Posterior vena cava (tissue), 2 donors: ENCODE results near the gene GRAMD1B. TPM values are rescaled to one million over a fixed set of nuclear protein-coding genes. Genes with fewer than 3 reads are reported as not detected.
"Not testable (repeated sequence)": the region's sequence is repeated elsewhere in the genome, so short reads cannot be mapped to it uniquely, and the experiment has no call there.

ENCODE experiments used
- DNase-seq: peaks from one replicate; pipeline ENCODE4 v3.0.0-alpha.2; 2020; ENCODE audit warnings: low spot score
- intact Hi-C, 2 donors: fragments of 100-400 bp; cut with DNase I; formaldehyde crosslinking; loops; one replicate each; pipeline versions ENCODE4 v1.14.1 to v1.14.2; 2022 to 2023
- total RNA-seq, 2 donors: library from RNA; stranded (reverse); fragmentation: NEBNext Ultra II Directional; extraction: Animal tissue kit (Norgen Biotek cat#: 25700); gene quantifications; one replicate each; pipeline ENCODE4 v1.2.1, GENCODE V29; 2021
- donor health status: DM: yes; HTN: yes; CAD: no.
- donor health status: DM: yes; HTN: yes; CAD: no.

Gene GRAMD1B
- total RNA-seq, 2 donors from 2014 or later = 3.3 to 5.9 TPM

DNA sequence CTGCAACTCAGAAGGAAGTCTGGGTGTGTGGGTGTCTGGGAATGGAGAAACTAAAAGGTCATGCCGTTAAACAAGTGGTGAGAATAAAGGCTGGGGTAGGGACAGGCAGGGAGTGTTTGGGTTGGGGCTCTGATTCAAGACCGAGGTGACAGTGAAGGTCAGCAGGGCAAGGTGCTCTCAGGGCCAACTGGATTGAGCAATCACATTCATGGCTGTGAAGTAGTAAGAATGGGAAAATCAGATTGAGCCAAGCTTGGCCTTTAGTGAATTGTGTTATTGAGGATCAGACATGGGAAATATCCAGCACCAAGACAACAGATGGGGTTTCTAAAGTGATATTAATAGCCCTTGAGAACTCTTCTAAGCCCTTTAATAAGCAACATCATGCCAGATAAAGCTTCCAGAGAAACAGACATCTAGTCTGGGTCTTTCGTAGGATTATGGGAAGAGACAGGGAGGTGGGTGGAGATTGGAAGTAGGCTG lies 200.1 kb downstream of the GRAMD1B start:
- intact Hi-C loops = no loop called here
- DNase-seq = no peak

DNA sequence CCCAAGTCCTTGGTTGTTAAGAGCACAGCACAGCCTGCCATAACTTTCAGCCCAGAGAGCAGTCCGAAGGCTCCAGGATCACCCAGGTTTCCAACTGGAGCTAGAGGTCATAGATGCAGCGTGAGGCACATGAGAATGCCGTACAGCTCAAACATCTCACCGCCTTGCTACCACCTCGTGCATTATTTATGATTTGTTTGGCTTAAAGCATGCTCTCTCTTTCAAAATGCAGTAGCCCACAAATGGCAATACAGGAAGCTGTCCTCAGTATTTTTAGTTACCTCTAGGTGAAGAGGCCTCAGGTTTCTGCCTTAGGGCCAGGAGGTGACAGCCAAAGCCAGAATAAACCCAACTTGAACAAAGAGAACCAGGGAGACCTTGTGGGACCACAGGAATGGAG lies 210.0 kb downstream of the GRAMD1B start:
- no peak for DNase-seq
- intact Hi-C loops = no loop called here

DNA sequence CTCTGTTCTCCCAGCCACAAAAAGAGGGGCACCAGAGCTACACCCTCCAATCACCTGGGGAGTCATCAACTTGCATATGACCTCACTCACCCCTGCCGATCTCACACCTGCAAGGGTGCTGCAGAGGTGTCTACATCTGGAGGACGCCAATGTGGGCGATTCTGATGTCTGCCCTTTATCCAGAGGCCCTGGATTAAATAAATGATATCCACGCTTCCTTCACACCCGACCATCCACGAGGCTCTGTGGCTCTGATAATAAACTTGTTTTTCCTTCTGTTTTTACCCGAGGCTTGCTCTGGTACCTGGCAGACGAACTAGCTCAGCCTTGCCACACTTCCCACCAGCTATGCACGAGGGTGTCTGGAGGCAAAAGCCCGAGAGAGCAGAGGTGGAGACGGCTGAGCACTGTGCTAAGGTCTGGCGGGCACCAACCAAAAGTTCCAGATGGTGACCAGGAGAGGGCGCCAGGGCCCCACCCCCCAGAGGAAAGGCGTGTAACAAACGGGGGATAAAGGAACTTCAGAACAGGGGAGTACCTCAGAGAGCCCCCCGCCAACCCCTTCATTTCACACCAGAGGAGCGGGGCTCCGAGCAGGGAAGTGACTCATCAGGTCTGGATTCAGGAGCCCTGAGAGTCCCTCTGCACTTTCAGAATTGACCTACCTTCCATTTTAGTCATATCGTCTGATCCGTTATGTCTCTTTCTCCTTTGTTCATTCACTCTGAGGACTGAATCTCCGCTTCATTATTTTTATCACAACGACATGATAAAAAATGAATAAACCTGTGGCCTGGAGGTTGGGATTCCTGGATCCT lies 210.8 kb downstream of the GRAMD1B start:
- intact Hi-C loops = no loop called here
- DNase-seq = no peak

DNA sequence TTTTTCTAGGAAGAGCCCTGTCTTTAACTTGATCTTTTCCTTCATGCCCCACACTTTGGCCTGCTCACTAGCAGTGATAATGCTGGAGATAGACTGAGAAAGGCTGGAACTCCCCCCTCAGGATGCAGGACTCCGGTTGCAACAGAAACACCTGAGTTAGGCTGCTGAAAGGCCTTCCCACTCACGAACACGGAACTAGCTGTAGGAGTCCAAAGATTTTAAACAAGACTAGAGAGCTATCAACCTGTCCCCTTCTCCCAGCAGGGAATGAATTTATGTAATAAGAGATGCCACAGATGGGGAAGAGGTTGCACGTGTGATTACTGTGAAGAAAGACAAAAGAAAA lies 211.4 kb downstream of the GRAMD1B start:
- intact Hi-C loops = no loop called here
- no peak for DNase-seq

DNA sequence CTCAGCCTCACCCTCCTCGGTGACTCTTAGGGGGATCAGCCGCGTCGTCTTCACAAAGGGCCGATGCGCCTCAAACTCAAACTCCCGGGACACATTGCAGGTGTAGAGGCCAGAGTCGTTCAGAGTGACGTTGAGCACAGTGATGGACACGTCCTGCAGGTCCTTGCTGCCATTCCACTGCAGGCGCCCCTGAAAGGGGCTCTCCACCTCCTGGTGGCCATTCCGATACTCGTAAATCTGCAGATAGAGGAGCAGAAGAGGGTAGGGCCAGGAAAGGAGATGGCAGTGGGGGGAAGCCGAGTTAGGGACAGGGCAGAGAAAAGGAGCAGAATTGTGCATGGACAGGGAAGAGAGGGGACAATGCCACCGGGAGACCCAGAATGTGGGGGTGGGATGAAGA lies 212.4 kb downstream of the GRAMD1B start:
- intact Hi-C loops = no loop called here
- no peak for DNase-seq

DNA sequence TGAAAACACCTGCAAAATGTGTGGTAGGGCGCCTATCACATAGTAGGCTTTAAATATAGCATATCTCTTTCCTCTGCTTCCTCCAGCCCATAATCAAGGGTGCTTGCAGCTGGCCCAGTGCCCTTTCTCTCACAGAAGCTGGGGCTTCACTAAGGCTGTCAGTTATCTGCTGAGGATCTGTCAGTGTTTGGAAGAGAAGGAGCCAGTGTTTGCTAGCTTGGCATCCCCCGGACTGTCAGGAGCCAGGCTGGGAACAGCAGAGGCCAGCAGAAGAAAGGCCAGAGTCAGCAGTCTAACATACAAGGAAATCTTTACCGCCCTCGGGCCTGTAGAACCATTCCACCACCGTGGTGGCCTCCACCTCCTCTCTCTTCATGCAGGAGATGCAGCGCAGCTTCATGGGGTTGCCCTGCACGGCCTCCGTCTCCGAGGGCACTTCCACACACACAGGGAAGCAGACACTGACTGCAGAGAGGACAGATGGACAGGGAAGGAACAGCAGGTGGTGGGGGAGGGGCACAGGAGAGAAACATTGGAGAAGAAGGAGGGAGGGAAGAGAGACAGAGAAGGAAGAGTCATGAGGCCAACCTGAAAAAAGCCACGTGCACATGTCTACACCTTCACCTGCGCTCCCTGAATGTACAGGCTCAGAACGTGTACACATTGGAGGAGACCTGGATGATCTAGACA lies 215.4 kb downstream of the GRAMD1B start:
- intact Hi-C loops = no loop called here
- no peak for DNase-seq

DNA sequence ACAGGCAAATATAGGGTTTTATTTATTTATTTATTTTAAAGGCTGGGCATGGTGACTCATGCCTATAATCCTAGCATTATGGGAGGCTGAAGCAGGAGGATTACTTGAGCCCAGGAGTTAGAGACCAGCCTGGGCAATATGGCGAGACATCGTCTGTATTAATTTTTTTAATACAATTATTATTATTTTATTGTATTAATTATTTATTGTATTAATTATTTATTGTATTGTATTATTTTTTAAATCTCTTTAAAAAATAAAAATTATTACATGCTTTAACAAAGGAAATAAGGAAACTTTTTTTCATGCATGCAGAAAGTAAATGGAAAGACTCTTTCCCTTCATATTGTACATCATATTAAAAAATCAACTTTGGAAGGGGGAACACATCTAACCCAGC lies 220.8 kb downstream of the GRAMD1B start:
- intact Hi-C loops = no loop called here
- no peak for DNase-seq

DNA sequence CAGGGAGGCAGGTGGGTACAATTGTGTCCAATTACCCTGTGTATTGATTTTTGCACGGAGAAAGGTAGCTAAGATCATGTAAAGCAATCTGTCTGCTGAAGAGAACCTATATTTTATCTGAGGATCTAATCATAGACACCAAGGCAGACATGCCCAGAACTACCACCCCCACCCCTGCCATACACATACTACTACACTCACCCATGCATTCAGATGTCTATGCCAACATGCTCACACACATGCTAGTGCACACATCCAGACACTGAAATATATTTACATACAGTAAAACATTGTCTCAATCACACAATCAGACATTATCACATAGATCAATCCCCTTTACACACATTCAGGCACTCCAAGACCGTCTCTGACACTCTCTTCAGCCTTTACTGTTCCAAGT lies 222.5 kb downstream of the GRAMD1B start:
- no peak for DNase-seq
- intact Hi-C loops = no loop called here

DNA sequence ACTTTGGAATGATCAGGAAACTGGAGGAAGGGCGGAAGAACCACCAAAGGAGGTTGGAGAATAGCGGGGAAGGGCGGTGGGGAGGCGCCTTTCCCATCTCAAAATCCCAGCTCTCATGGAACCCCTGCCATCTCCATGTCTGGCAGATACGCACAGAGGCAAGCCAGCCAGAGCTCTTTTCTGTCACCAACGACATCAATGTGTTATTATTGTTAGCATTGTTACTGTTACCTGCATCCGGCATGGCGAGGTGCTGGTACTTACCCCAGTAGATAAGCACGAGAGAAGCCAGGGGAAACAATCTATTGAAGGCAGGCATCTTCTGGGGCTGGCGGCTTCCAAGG lies 223.4 kb downstream of the GRAMD1B start:
- intact Hi-C loops = no loop called here
- DNase-seq = no peak

DNA sequence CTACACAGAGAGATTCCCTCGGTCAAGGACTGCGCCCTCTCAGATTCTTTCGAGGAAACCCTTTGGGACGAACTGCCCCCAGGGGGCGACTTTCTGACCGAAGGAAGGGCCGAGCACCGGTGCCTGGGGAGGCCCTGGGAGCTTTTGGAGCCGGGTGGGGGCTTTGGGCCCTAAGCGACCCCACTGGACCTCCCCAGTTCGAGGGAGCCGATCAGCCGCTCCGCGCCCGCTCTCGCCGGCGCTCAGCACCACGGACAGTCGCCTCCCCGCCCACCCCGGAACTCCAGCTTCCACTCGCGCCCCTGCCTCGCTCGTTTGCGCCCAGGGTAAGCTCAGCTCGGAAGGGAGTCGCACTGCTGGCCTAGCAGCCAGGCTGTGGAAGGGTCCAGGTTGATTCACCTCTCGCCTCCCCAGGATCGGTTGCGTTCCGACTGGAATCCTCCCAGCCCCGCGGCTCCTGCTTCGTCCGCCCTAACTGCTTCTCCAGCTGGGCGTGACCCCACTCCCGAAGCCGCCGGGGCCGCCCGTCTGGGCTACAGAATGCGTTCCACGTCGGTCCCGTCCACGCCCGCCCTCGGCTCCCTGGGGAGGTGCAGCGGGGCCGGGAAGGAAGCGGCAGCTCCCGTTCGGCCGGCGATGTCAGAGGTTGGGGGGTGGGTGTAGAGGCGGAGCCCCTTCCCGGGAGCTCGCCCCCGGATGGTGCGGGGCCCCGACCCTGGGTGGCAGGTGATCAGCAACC lies 223.9 kb downstream of the GRAMD1B start:
- intact Hi-C loops = no loop called here
- DNase-seq = peak; percentile 83

DNA sequence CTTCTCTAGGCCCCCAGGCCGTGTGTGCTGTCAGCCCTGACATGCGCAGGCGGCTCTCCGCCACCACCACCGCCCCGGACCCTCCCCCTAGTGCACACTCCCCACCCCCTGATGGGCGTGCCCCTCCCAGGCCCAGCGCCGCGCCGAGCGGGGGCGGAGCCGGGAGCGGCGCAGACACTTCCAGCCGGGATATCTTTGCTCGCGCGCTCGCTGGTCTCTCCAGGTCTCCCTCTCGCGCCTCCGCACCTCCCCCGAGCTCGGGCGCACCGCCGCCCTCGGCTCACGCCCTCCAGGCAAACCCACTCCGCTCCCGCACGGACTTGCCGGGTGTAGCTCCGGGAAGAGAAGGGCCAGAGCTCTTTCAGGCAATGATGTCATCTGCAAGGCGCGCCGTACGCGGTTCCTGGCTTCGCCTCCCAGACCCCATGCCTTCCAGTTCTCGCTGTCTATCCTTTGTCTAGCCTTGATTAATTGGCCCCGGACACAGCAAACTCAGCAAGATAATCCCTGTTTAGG lies 224.6 kb downstream of the GRAMD1B start, which contains the start of gene SCN3B:
SCN3B (minus strand) TSS at position 59 of the 516 bp plus-strand sequence. CDS start 823 bp downstream, outside the sequence.
- intact Hi-C loops = no loop called here
- peak; percentile 84 for DNase-seq

DNA sequence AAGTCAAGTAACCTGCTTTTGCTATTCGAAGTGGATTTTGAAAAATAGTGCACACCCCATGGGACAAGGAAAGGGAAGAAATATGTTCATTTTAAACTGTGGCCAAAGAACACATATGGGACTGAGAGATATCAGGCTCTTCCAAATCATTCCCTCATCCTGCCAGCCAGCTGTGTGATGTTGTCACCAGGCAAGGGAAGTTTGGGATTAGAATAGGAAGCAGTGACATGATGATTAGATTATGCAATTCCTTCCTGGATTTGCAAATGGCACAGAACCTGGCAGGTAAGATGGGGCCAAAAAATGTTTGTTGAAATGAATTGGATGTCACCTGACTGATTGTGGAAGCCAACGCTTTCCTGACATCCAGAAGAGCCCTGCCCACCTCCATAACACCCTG lies 229.2 kb downstream of the GRAMD1B start:
- no peak for DNase-seq
- intact Hi-C loops = no loop called here

DNA sequence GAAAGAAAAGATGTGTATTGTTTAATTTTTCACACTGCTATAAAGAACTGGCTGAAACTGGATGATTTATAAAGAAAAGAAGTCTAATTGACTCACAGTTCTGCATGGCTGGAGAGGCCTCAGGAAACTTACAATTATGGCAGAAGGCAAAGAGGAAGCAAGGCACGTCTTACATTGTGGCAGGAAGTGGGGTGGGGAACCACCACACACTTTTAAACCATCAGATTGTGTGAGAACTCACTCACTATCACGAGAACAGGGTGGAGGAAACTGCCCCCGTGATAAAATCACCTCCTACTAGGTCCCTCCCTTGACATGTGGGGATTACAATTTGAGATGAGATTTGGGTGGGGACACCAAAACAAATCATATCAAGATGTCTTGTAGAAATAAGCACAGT lies 229.9 kb downstream of the GRAMD1B start:
- DNase-seq, intact Hi-C loops: not testable (repeated sequence)

DNA sequence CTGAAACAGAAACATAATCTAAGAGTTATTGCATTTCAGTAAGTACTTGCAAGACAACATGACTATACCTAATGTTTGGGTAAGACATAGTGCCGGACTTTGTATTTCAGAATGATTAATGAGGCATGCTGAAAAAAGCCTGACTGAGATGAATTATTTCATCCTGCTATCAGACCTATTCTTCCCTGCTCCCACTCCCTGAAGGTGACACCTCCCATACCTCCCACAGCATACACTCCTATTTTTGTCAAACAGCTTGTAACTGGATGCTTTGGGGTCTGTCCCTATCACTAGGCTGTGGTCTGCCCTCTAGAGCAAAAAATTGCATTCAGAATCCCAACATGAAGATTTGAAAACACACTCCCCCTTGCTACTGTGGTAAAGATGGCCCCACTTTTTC lies 235.2 kb downstream of the GRAMD1B start:
- DNase-seq = no peak
- intact Hi-C loops = no loop called here

DNA sequence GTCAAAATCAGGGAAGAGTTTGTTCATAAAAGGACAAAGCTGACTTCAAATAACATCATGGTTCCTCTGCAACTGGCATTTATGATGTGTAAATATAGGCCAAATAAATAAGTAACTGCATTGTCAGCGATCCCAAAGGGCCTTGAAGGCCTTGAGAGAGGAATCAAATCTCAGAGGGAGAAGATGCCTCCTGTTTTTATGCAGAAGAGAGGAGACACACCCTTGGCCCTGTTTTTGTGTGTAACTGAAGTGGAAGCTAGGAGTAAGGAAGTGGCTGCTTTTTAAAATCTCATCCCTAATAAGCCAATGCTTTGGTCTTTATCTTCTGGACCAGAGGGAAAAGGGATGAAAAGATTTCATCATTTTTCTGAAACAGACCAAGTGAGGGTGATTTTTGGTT lies 240.0 kb downstream of the GRAMD1B start:
- DNase-seq = no peak
- intact Hi-C loops = no loop called here

DNA sequence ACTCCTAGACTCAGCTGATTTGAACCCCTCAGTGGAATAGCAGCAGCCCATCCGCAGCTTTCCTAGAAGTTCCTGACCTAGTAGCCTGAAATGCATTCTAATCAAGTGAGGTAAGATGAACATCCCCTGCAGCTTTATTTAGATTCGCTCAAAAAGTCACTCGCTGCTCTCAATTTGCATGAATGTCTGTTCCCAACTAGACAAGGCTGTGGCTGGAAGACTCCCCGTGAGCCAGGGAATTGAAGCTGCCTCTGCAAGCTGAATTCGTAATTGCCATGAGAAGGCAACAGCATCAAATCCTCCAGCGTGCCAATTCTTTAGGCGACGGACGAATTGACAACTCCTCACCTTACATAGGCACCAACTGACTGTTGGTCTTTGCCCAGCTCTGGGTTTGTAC lies 241.5 kb downstream of the GRAMD1B start:
- no peak for DNase-seq
- intact Hi-C loops = no loop called here

DNA sequence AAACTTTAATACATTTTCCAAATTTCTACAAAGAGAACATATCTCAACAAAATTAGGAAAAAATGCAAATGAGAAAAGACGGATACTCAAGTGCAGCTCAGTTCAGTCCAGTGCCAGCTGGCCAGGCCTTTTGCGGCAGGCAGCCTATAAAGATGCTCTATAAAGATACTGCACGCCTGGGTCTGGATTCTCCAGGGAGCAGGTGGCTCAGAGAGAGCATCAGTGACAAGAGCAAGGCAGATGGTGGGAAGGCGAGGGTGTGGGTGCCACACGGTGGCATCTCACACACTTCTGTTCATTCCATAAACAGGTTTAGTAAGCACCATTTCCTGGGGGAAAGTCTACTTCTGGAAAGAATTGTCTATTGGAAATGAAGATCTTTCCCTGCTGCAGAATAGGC lies 242.5 kb downstream of the GRAMD1B start:
- DNase-seq = no peak
- intact Hi-C loops = no loop called here

DNA sequence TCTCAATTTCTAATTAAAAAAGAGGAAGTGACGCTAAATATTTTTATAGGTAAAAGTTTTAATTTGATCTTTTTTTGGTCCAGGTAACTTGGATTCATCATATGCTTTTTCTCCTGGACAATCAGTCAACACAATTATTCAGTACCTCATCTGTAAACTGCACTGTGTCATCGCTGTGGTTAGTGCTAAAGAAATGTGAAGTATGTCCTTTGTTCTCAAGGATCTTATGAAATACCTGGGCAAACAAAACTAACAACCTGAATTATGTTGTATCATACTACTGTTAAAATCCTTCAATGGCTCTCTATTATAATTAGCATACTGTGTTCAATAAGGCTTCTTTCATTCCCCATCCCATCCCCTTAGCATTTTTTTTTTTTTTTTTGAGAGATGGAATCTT lies 244.2 kb downstream of the GRAMD1B start:
- intact Hi-C loops = no loop called here
- no peak for DNase-seq
